B cell (primary cell): Measurements from ENCODE around the gene NTN1.

Experiments
- EZH2 ChIP-seq: IDR thresholded peaks from 2 replicates; pipeline ENCODE4 v1.6.1; 2012; ENCODE audit warnings: borderline replicate concordance, low read depth, mild to moderate bottlenecking, moderate library complexity, low read length; ENCODE audit not compliant: insufficient read depth, poor library complexity, severe bottlenecking
- TF ChIP-seq, protein P1 (sequence below): fragments of 200-600 bp; IDR thresholded peaks from one replicate; pipeline ENCODE4 v1.8.0; 2022; ENCODE audit warnings: antibody characterized with exemption, mild to moderate bottlenecking

DNA sequence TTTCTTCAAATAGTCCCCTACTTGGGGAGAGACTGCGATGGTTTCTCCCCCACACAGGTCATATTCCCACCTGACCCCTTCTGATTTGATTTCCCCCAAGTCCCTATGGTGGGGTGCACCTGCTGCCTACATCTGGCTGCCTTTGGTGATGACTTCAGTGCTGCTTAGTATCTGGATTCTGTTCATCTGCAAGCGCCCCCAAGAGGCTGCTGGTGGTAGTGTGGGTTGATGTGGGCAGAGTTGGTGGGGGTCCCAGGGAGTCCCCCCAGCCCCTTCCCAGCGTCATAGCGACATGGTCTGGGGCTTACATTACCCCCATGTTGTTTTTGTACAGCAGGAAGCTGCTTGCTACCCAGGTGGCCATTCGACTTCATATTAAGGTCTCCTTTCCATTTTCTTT lies 99.2 kb downstream of the NTN1 start:
- TF ChIP-seq, protein P1, sequence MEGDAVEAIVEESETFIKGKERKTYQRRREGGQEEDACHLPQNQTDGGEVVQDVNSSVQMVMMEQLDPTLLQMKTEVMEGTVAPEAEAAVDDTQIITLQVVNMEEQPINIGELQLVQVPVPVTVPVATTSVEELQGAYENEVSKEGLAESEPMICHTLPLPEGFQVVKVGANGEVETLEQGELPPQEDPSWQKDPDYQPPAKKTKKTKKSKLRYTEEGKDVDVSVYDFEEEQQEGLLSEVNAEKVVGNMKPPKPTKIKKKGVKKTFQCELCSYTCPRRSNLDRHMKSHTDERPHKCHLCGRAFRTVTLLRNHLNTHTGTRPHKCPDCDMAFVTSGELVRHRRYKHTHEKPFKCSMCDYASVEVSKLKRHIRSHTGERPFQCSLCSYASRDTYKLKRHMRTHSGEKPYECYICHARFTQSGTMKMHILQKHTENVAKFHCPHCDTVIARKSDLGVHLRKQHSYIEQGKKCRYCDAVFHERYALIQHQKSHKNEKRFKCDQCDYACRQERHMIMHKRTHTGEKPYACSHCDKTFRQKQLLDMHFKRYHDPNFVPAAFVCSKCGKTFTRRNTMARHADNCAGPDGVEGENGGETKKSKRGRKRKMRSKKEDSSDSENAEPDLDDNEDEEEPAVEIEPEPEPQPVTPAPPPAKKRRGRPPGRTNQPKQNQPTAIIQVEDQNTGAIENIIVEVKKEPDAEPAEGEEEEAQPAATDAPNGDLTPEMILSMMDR = peak; percentile 32
- TF ChIP-seq EZH2 = no peak
